Subcutaneous abdominal adipose tissue (tissue), 5 donors: ENCODE results near the gene ARMH4.

Experiments used
- H3K27ac ChIP-seq: one replicate; pipeline ENCODE4 v1.7.0; 2013; ENCODE audit warnings: low read depth, mild to moderate bottlenecking, inconsistent platforms, low read length, moderate library complexity
- H3K27me3 ChIP-seq, 5 donors: one replicate each; pipeline ENCODE4 v1.7.0; 2013; ENCODE audit warnings: low read length in 5 of 5, inconsistent platforms in 1 of 5; ENCODE audit not compliant: control insufficient read depth in 5 of 5, insufficient read depth in 4 of 5
- H3K36me3 ChIP-seq, 5 donors: one replicate each; pipeline ENCODE4 v1.7.0; 2013; ENCODE audit warnings: low read length in 5 of 5; ENCODE audit not compliant: control insufficient read depth in 5 of 5, insufficient read depth in 5 of 5
- H3K4me1 ChIP-seq, 5 donors: one replicate each; pipeline ENCODE4 v1.7.0; 2013; ENCODE audit warnings: low read length in 5 of 5, mild to moderate bottlenecking in 3 of 5, moderate library complexity in 1 of 5; ENCODE audit not compliant: control insufficient read depth in 5 of 5, insufficient read depth in 5 of 5
- H3K4me3 ChIP-seq, 5 donors: one replicate each; pipeline ENCODE4 v1.7.0; 2013; ENCODE audit warnings: low read length in 5 of 5, low read depth in 1 of 5
- H3K9ac ChIP-seq, 5 donors: one replicate each; pipeline ENCODE4 v1.7.0; 2013; ENCODE audit warnings: low read length in 5 of 5, mild to moderate bottlenecking in 4 of 5, moderate library complexity in 3 of 5
- H3K9me3 ChIP-seq, 5 donors: one replicate each; pipeline ENCODE4 v1.7.0; 2013; ENCODE audit warnings: low read length in 5 of 5; ENCODE audit not compliant: control insufficient read depth in 5 of 5
- donor health status: healthy.
- donor health status: healthy.
- donor health status: healthy.
- donor health status: healthy.
- donor health status: healthy.

ARMH4 gene

DNA sequence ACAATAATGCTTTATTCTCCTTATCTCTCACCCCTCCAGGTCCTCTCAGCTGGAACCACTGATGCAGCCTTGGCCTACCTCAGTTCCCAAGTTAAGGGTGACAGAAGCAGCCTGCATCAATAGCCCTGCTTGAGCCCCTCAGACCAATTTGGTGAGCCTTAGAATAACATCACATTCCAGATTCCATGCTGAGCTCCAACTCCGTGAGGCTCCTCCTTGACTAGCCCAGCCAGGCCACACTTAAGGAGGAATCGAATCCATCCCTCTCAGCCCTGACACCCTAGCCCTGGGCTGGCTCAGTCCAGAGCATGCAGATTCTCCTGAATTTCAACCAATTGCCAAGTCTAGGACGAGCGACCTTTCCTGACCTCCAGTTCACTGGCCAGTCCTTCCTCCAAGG, 91.1 kb downstream of the ARMH4 start:
- no peak overlapping the region for H3K4me3 ChIP-seq
- H3K9ac ChIP-seq = no peak overlapping the region
- no peaks in the 10 kb centered on the region for H3K36me3 ChIP-seq
- H3K9me3 ChIP-seq = no peaks in the 10 kb centered on the region
- no peak overlapping the region for H3K27ac ChIP-seq
- no peaks in the 10 kb centered on the region for H3K27me3 ChIP-seq
- no peaks in the 10 kb centered on the region for H3K4me1 ChIP-seq

DNA sequence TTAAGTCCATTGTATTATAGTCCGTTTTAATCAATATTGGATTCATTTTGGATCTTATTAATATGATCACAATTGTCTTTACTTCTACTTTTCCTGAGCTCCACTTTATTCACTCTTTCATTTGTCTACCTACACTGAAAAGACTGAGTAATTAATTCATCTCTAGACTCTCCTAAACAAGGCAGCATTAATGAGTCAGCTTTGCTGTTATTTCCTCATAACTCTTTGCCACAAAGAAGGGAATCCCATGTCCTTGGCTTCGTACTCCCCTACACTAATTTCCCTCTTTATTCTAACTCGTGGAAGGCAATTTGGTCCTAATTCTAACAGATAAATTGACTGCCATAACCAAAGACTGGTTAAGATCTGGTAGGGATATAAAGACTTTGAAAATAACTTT, 91.9 kb downstream of the ARMH4 start:
- Histone ChIP-seq H3K36me3 (no peaks in the 10 kb centered on the region), H3K9ac (no peak overlapping the region), H3K4me1 (no peaks in the 10 kb centered on the region), H3K4me3 (no peak overlapping the region), H3K27ac (no peak overlapping the region), H3K9me3 (no peaks in the 10 kb centered on the region), H3K27me3 (no peaks in the 10 kb centered on the region)

GRCh38 chr14:58059126-58059525, 92.9 kb downstream of the ARMH4 start:
- Histone ChIP-seq H3K27me3 (no peaks in the 10 kb centered on the region), H3K9me3 (no peaks in the 10 kb centered on the region), H3K36me3 (no peaks in the 10 kb centered on the region), H3K4me1 (no peaks in the 10 kb centered on the region), H3K4me3 (no peak overlapping the region), H3K9ac (no peak overlapping the region), H3K27ac (no peak overlapping the region)

GRCh38 chr14:58055497-58056010, 96.5 kb downstream of the ARMH4 start:
- H3K36me3 ChIP-seq = no peaks in the 10 kb centered on the region
- no peaks in the 10 kb centered on the region for H3K4me1 ChIP-seq
- H3K27ac ChIP-seq = no peak overlapping the region
- H3K4me3 ChIP-seq = no peak overlapping the region
- H3K27me3 ChIP-seq = no peaks in the 10 kb centered on the region
- H3K9ac ChIP-seq = no peak overlapping the region
- no peaks in the 10 kb centered on the region for H3K9me3 ChIP-seq

GRCh38 chr14:58054100-58054499, 97.9 kb downstream of the ARMH4 start:
- Histone ChIP-seq H3K36me3 (no peaks in the 10 kb centered on the region), H3K27me3 (no peaks in the 10 kb centered on the region), H3K4me3 (no peak overlapping the region)

GRCh38 chr14:58048219-58048618, 103.8 kb downstream of the ARMH4 start:
- Histone ChIP-seq H3K9ac (no peak overlapping the region), H3K4me3 (no peak overlapping the region), H3K9me3 (peaks cover 0 to 5% (median 0%) of the 10 kb centered on the region in 5 donors), H3K27me3 (no peaks in the 10 kb centered on the region), H3K27ac (no peak overlapping the region), H3K36me3 (no peaks in the 10 kb centered on the region), H3K4me1 (peaks cover 0 to 5% (median 0%) of the 10 kb centered on the region in 5 donors)

More at GRCh38 chr14:58054100-58054499, 97.9 kb downstream of the ARMH4 start:
- Histone ChIP-seq H3K4me1 (no peaks in the 10 kb centered on the region), H3K27ac (no peak overlapping the region), H3K9ac (no peak overlapping the region), H3K9me3 (no peaks in the 10 kb centered on the region)

DNA sequence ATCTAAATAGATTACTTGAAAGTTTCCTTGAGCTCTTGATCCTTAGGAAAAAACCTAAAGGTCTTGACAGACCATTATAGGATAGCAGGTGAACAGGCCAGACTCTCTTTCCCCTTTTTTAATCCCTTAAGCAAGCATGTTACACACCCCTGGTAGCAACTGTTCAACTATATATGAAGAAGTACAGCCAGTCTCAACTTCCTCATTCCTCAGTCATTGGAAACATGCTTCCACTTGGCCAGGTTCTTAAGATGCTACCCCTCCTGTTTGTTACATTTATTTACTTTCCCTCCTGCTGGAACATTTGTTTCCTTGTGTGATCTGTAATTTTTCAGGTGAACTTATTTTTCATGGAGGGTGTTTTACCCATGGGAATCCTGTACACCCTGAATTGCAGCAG, 124.1 kb downstream of the ARMH4 start:
- Histone ChIP-seq H3K4me3 (no peak overlapping the region), H3K9me3 (no peaks in the 10 kb centered on the region)

DNA sequence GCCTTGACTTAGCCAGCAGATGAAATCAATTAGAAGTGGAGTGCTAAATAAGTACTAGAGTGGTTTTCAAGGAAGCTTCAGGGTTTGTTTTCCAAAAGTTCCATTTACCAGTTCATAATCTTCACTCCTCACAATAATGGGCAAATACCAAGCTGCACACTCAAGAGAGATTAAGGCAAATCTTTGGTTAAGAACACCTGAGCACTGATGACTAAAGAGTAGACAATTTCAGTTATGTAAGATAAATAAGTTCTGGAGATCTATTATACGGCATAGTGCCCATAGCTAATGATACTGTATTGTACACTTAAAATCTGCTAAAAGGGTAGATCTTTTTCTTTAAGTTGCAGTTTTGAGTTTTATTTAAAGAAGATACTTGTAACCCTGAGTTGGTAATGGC, 125.0 kb downstream of the ARMH4 start:
- Histone ChIP-seq H3K4me1 (no peaks in the 10 kb centered on the region), H3K9ac (no peak overlapping the region), H3K27me3 (no peaks in the 10 kb centered on the region), H3K9me3 (no peaks in the 10 kb centered on the region), H3K27ac (no peak overlapping the region), H3K4me3 (no peak overlapping the region), H3K36me3 (peaks cover 0 to 2% (median 0%) of the 10 kb centered on the region in 5 donors)

More for the DNA sequence above, 124.1 kb downstream of the ARMH4 start:
- no peaks in the 10 kb centered on the region for H3K4me1 ChIP-seq
- H3K27me3 ChIP-seq = no peaks in the 10 kb centered on the region
- no peak overlapping the region for H3K9ac ChIP-seq
- no peak overlapping the region for H3K27ac ChIP-seq
- H3K36me3 ChIP-seq = peaks cover 0 to 2% (median 0%) of the 10 kb centered on the region in 5 donors

DNA sequence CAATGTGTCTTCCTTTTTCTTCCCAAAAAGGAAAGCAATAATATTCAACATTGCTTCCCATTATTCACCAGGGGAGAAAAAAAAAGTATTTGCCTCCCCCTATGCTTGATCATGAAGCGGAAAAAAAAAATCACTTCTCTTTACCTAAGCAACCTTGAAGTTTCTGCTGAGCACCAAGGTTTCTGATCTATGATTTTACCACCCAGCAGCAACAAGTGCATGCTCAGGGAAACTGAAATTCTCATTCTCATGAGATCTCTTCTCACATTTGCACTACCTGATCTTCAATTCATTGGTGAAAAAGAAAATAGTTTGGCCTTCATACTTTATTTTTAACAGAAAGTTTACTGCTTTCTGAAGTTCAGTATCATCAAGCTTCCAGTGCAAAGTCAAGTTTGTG, 125.8 kb downstream of the ARMH4 start:
- no peak overlapping the region for H3K27ac ChIP-seq
- H3K4me1 ChIP-seq = no peaks in the 10 kb centered on the region
- no peaks in the 10 kb centered on the region for H3K27me3 ChIP-seq
- H3K9ac ChIP-seq = no peak overlapping the region
- peaks cover 0 to 2% (median 0%) of the 10 kb centered on the region in 5 donors for H3K36me3 ChIP-seq
- H3K9me3 ChIP-seq = no peaks in the 10 kb centered on the region
- no peak overlapping the region for H3K4me3 ChIP-seq

DNA sequence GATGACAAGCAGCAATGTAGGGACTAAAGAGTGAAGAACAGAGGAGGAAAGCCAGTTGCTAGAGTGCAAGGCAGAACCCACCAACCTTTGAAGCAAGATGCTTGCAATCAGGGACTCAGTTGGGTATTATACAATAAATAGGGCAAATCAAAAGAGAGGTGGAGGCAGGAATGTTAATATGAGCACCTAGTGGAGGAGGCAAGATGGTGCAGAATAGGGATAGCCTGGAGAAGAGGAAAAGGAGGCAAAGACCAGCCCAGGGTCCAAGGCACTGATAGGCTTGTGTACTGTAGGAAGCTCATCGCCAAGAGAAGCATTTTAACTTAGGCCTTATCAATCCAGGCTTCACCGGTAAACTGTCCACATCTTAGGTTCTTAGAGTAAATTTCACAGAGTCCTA, 137.2 kb downstream of the ARMH4 start:
- H3K4me1 ChIP-seq = no peaks in the 10 kb centered on the region
- H3K27ac ChIP-seq = no peak overlapping the region
- H3K9me3 ChIP-seq = peaks cover 0 to 6% (median 0%) of the 10 kb centered on the region in 5 donors
- no peak overlapping the region for H3K9ac ChIP-seq
- H3K4me3 ChIP-seq = no peak overlapping the region
- H3K36me3 ChIP-seq = no peaks in the 10 kb centered on the region
- no peaks in the 10 kb centered on the region for H3K27me3 ChIP-seq

DNA sequence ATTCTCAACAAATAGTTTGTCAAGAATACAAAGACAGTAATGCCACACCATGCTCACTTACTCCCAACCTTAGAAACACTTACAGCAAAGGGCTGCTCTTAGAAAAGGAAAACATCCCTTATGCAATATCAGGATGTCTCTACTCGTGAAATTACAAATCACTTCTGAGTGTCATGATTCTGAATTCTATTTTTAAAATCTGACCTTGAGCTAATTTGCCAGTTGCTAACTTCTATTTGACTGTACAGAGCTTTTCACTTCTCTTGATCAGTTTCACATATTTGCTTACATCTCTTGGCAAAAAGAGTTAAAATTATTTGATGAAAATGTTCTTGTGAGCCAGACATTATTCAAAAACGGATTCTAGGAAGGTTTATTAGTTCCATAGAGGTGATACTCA, 149.4 kb downstream of the ARMH4 start:
- Histone ChIP-seq H3K4me3 (no peak overlapping the region), H3K4me1 (peaks cover 0 to 8% (median 4%) of the 10 kb centered on the region in 5 donors), H3K27ac (no peak overlapping the region), H3K36me3 (no peaks in the 10 kb centered on the region), H3K9ac (no peak overlapping the region), H3K27me3 (no peaks in the 10 kb centered on the region), H3K9me3 (no peaks in the 10 kb centered on the region)
